H1 (cell line): Measurements from ENCODE around the gene ANAPC5.

Experiments used
- EZH2 ChIP-seq: fragments of 200-600 bp; sonication (generic); IDR thresholded peaks from 2 replicates; pipeline ENCODE4 v1.7.1; 2012; ENCODE audit warnings: low read depth, mild to moderate bottlenecking, moderate library complexity, low read length, inconsistent platforms; ENCODE audit not compliant: severe bottlenecking
- POLR2A ChIP-seq, 2 experiments: IDR thresholded peaks; 1 replicate in 1 of 2; 2 replicates in 1 of 2; pipeline ENCODE4 v1.6.1; 2011; ENCODE audit warnings: low read depth in 2 of 2, low read length in 2 of 2, mild to moderate bottlenecking in 2 of 2; ENCODE audit errors: control extremely low read depth in 1 of 2
- TEAD4 ChIP-seq: IDR thresholded peaks from 2 replicates; pipeline ENCODE4 v1.6.1; 2012; ENCODE audit warnings: low read depth, low read length, inconsistent platforms, mixed read lengths

GRCh38 chr12:121278169-121279070 is 73.8 kb downstream of the ANAPC5 start:
- TF ChIP-seq TEAD4, result no peak
- no peak for TF ChIP-seq EZH2
- no peak for TF ChIP-seq POLR2A (IDR thresholded peaks at IDR 0.05; ENCODE audit: control extremely low read depth in 1 of 2, low read depth in 2 of 2, low read length in 2 of 2)
